Activated T-cell treated with anti-CD3 and anti-CD28 coated beads, Interleukin-2, amount 50 U/mL, for 1 hour (primary cell): ENCODE measurements around the gene PAGR1.
A peak's percentile ranks its signal among the peaks of the same experiment; 100 is the strongest.
"Not testable (repeated sequence)": the region's sequence is repeated elsewhere in the genome, so short reads cannot be mapped to it uniquely, and the experiment has no call there.

Experiments
- DNase-seq: peaks from one replicate; pipeline ENCODE4 v3.0.0-alpha.2; 2020

PAGR1 gene

DNA sequence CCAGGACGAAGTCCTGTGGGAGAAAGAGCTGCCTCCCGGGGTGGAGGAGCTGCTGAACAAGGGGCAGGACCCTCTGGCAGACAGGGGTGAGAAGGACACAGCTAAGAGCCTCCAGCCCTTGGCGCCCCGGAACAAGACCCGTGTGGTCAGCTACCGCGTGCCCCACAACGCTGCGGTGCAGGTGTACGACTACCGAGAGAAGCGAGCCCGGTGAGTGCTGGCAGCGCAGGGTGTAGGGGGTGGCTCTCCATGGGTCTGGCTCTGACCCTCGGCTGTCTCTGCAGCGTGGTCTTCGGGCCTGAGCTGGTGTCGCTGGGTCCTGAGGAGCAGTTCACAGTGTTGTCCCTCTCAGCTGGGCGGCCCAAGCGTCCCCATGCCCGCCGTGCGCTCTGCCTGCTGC lies 25.7 kb downstream of the PAGR1 start:
- DNase-seq = no peak

- no peak for DNase-seq
These were observed 26.9 kb downstream of the PAGR1 start for GRCh38 chr16:29842732-29843346.

DNA sequence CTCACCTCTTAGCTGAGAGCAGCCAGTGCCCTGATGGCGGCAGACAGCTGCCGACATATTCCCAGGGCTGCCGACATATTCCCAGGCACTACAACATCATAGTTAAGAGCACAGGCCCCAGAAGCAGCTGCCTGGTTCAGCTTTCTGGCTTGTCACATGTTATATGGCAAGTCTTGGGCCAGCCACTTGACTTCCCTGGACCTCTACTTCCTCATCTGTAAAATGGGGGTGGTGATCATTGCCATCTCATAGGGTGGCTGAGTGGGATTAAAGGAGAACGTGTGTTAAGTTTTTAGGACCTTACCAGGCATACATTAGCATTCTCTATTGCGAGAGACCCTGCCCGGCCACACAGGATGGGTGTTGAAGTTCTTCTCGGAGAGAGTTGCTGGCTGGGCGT lies 28.0 kb downstream of the PAGR1 start:
- no peak for DNase-seq

DNA sequence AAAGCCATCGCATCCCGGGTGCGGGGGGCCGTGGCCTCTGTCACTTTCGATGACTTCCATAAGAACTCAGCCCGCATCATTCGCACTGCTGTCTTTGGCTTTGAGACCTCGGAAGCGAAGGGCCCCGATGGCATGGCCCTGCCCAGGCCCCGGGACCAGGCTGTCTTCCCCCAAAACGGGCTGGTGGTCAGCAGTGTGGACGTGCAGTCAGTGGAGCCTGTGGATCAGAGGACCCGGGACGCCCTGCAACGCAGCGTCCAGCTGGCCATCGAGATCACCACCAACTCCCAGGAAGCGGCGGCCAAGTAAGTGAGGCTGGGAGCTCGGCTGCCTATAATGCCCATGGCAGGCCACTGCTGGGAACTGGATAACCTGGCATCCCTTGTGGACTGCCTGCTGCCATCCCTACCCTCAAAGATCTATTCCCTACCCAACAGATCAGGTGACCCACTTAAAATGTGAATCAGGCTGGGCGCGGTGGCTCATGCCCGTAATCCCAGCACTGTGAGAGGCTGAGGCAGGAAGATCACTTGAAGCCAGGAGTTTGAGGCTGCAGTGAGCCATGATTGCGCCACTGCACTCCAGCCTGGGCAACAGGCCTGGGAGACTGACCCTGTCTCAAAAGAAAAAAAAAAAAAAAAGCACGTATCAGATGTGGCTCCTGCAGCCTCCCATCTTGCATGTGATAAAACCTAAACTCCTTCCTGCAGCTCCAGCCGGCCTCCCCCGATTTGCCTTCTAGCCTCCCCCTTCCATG lies 28.8 kb downstream of the PAGR1 start:
- no peak for DNase-seq

- no peak for DNase-seq
These were observed 29.7 kb downstream of the PAGR1 start for GRCh38 chr16:29845656-29846055.

- peak; percentile 85 for DNase-seq
These were observed 32.7 kb downstream of the PAGR1 start for GRCh38 chr16:29848420-29849297.

GRCh38 chr16:29849505-29849904 lies 33.6 kb downstream of the PAGR1 start:
- DNase-seq = no peak

DNA sequence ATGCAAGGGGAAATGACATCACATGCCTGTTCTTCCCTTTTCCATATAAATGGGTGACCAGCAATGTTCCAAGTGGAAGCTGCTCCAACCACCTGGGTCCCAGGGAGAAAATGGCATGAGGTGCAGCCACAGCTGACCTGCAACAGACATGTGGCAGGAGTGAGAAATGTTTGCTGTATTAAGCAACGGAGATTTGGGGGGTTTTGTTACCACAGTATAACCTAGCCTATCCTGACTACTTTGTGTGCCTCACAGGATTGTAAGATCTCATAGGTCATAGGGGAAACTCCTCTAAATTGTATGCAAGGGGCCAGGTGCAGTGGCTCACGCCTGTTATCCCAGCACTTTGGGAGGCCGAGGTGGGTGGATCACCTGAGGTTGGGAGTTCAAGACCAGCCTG lies 35.0 kb downstream of the PAGR1 start:
- no peak for DNase-seq

DNA sequence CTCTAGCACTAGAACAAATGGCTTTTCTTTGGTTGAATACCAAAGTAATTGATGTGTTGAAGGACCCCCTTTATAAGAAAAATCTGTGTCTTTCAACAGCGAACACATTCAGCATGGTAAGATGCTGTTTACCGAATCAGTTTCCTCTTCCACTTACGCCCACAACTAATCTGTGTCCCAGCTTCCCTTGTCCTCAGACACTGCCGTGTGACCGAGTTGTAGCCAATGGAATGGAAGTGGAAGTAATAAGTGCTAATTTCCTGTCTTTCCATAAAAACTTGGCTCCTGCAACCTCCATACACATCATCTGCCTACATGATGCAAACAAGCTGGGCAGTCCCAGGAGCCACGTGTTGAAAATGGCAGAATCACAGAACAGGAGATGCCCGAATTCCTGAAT lies 36.7 kb downstream of the PAGR1 start:
- no peak for DNase-seq

GRCh38 chr16:29854520-29855100 lies 38.7 kb downstream of the PAGR1 start:
- DNase-seq = no peak

- no peak for DNase-seq
These were observed 41.3 kb downstream of the PAGR1 start for GRCh38 chr16:29857133-29857760.

GRCh38 chr16:29858149-29858849 lies 42.3 kb downstream of the PAGR1 start:
- no peak for DNase-seq

- no peak for DNase-seq
These were observed 43.0 kb downstream of the PAGR1 start for GRCh38 chr16:29858974-29859373.

DNA sequence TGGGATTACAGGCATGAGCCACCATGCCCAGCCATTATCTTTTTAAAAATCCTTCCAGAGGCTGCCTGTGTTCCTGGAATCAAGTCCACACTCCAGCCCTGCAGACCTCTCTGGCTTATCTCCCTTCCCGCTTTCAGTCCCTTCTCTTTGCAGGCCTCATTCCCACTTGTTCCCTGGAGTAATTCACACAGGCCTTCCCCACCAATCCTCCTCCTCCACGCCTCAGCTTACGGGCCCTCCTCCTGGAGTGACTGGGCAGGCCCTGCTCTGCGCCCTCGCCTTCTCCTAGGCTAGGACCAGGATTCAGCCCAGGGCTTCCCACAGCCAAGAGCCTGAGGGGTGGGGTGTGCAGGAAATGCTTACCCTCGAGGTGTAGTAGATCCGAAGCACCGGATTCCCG lies 44.3 kb downstream of the PAGR1 start:
- DNase-seq = no peak

- DNase-seq = no peak
These were observed 46.5 kb downstream of the PAGR1 start for GRCh38 chr16:29862383-29862883.

DNA sequence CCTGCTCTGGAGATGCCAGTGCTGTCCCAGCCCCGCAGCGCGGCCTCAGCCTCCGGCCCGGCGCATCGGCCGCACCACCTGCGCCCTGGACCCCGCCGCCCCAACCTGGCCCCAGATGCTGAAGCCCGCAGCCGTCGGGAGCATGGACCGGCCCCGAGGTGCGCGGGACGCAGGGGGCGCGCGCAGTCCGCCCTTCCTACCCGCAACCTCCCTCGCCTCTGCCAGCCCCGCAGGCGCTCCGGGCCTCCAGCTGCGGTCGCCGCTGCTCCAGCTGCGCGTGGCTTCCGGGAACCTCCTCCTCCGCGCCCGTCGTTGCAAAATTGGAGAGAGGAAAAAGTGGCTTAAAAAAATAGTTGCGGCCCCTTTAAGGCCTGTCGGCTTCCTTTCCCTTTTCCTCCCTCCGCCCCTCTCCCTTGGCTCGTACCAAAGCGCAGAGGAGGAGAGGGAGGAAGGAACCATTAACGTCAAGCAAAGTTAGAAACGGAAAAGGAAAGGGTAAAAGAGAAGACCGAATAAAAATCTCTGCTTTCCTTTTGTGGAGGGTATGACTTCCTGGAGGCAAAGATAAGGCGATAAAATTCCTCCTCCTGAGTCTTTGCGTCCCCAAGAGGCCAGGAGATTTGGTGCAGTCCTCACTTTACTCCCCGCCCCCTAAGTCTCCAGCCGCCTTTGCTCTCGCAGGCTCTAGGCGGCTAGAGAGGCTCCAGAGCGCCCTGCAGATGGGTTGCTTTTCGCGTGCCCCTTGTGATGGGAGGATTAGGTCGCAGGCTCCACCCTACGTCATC lies 47.1 kb downstream of the PAGR1 start, which contains the start of gene CDIPT:
Gene CDIPT (minus strand): TSS at position 343 of the 785 bp plus-strand sequence. CDS start 369 bp downstream, outside the sequence.
- DNase-seq = peak; percentile 92

GRCh38 chr16:29863669-29863984 lies 47.7 kb downstream of the PAGR1 start:
- DNase-seq = no peak

GRCh38 chr16:29864205-29864604 lies 48.3 kb downstream of the PAGR1 start:
- no peak for DNase-seq

- no peak for DNase-seq
These were observed 52.6 kb downstream of the PAGR1 start for GRCh38 chr16:29868396-29869009.

GRCh38 chr16:29869067-29869466 lies 53.1 kb downstream of the PAGR1 start:
- DNase-seq = not testable (repeated sequence)
